HG02973 (cell line): ENCODE measurements around the gene ZNRF3.
"Not testable (repeated sequence)": the region's sequence is repeated elsewhere in the genome, so short reads cannot be mapped to it uniquely, and the experiment has no call there.

Experiments used
- ATAC-seq: cut with Tn5 transposase; IDR thresholded peaks from one replicate; pipeline ENCODE4 v1.9.1; 2021; ENCODE audit warnings: moderate library complexity; ENCODE audit not compliant: unreplicated experiment

The ZNRF3 gene

DNA sequence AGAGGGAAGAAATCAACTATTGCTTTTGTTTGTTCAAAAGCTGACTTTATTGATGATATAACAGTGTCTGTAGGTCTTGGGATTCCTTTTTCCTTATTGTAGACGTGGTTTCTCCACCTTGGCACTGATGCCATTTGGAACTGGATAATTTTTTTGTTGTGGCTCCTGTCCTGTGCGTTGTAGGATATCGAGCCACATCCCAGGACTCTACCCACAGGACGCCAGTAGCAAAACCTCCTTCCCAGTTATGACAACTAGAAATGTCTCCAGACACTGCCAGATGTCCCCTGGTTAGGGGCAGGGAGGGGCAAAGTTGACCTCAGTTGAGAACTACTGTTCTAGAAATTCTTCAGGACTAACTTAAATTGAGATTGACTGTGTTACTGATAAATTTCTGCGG lies 45.8 kb downstream of the ZNRF3 start:
- no peak for ATAC-seq

DNA sequence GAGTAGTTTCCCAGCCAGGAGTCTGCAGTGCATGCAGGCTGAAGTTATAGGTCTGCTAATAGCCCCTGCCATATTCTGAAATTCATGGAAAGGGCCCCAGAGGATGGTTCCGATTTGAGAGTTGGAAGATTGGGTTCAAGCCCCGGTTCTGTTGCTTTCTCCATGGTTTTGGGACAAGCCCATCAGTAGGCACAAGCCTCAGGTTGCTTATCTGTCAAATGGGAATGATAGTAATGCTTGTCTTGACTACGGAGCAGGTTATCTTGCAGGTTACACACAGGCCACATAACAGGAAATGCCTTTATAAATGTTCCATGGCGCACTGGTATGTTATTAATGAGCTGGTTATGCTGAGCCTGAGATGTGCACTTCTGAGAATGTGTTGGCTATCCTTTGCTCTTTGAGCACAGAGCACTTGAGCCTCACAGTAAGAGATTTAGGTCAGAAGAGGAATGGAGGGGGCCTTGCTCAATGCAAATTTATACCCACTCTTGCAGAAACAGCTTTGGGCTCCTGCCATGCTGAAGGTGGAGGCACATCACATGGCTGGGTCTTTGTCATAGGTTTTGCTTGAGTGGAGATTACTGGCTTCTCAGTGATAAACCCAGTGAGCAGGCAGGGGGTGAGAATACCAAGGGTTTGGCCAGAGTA lies 47.1 kb downstream of the ZNRF3 start:
- no peak for ATAC-seq

DNA sequence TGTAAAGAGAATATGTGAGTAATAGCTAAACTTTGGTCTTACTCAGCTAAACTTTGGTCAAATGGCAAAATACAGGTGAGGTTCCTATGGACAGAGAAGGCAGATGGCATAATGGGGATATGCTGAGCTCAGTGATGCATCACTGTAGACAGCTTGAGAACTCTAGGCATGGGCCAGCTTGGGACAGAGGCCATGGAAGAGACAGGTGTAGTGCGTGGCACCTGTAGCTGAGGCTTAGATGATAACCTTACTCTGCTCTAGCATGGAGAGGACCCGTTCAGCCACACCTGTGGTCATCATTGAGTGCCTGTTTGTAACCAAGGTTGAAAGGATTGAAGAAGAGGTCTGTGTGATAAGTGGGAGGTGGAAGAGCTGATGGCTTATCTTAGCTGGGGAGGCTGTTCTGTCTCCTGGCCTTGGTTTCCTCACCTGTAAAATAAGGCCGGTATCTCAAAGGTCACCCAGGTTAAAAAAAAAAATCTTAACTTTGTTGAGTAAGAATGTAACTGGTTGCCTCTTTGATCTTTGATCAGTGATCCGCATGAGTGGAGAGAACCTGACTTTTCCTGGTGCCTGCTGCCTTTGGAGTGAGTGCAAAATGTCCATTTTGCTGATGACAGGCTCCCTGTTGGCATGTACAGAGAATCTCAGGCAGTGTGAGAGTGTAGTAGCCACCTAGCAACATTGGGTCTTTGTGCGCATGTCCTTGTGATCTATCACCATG lies 48.6 kb downstream of the ZNRF3 start:
- ATAC-seq: no peak

DNA sequence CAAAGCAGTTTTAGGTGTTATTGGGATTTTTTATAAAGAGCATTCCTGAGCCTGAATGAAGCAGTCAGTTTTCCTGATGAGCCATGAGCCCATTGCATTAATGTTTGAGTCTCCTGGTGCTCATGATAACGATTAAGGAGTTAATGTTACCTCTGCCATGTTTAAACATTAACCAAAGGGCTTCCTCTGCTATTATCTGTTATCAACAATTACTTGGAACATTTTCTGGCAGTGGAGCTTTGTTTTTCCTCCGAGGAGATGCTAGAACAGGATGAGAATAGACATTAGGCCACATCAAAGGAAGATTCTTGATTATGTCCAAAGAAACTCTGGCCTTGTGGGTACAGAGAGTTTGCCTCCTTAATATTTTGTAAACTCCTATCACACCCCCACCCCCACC lies 49.9 kb downstream of the ZNRF3 start:
- ATAC-seq: no peak

DNA sequence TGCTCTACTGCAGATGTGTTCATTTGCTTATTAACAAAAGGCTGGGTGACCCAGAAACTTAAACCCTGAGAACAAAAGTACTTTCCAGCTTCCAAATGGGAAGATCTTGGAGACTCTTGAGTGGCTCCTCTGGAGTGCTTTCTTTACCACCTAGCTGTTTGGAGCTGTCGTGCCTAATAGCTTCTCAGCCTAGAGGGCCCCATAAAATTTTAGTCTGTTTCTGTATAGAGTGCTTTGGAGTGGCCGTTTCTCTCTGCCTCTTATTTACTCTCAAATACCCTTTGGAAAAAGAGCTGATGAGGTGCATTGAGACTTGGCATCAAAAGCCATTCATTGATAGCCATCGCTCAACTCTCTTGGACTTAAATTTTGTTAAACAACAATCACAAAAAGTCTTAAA lies 50.7 kb downstream of the ZNRF3 start:
- no peak for ATAC-seq

DNA sequence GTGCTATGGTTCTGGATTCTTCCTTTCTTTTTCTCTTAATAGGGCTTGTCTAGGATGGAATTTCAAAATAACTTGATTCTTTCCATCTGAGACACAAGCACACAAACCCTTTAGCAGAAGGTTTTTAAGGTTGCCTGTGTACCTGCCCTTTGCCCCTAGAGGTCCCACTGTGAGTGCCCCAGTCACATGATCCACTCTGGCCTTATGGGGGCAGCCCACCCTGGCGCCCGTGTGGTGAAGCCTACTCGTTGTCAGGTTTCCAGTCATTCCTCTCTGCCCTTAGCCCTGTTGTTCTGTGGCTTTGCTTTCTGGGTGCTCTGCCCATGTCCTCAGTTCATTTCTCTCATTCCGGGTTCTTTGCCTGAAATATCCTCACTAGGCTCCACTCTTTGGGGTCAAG lies 51.8 kb downstream of the ZNRF3 start:
- no peak for ATAC-seq

DNA sequence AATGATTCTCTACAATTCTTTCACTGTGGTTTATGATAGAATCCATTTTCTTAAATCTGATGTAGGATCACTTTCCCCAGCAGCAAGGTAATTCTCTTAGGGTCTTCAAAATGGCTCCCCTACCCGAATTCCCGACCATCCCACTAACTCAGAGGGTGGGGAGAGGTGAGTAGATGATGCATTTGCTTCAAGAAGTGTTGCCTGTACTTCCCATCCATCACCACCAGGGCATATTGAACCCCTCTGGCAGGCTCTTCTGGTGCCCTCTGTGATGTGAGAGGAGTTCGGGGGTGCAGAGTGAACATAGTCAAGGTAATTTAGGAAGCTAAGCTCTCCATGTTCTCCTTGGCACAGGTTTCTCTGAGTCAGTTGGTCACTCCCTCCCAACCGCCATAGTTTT lies 52.3 kb downstream of the ZNRF3 start:
- ATAC-seq: no peak

DNA sequence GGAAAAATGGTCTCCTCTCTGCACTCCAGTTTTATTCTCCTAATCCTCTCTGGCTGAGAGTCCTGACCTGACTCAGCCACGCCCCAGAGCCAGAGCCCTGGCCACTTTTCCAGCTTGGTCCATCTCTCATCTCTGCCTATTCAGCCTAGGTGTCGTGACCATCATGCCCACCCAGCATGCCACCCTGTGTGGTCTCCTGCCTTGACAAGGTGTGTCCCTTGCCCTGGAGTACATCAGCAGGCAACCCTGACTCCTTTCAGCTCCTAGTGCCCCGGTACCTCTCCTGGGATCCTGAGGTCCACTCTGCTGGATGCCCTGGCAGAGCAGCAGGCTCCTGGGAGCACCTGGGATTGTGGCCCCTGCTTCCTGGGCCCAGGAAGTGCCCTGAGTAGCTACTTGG lies 52.8 kb downstream of the ZNRF3 start:
- no peak for ATAC-seq

DNA sequence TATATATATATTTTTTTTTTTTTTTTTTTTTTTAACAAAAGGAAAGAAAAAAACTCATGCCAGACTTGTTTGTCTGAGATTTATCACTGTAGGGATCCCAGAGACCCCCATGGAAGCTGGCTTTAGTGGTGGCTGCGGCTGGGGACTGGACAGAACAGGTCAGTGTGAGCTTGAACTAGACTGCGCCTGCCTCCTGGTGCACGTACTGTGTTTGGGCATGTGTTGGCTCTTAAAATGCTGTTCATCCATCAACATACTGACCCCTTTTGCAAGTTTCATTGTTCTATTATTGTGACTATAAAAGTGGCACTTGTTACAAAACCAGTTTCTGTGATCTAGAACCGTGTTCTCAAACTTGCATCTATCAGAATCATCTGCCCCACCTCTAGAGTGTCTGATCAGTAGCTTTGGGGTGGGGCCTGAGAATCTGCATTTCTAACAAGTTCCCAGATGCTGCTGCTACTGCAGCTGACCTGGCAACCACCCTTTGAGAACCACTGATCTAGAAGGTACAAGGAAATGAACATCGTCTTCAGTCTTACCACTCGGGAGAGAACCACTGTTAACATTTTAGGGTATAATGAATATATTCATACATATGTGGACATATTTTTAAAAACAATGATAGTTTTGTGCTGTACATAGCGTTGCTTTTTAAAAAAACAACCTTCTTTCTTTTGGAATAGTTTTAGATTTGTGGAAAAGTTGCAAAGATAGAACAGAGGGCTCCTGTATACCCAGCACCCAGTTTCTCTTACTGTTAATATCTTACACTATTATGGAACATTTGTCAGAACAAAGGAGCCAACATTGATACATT lies 54.0 kb downstream of the ZNRF3 start:
- ATAC-seq: no peak

DNA sequence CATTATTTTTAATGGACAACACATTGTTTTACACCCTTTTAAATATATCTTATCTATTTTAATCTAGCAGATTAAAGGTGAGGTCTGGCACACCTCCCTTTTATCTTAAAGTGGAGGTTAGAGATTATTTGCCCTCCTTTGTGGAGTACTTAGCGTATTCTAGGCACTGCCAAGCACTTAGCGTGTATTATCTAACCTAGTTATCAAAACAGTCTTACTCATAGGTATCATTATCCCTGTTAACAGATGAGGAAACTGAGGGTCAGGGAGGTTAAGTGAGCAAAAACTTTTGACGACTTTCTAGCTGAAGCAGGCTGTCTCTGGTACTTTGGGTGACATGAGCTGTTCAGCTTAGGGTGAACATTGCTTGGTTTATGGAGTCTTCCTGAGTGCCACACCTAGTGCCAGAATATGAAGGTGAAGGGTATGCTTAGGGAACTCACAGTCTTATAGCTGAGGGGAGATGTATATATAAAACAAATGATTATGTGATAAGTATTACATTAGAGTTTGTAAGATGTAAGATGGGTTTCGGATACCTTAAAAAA lies 55.0 kb downstream of the ZNRF3 start:
- ATAC-seq: no peak

DNA sequence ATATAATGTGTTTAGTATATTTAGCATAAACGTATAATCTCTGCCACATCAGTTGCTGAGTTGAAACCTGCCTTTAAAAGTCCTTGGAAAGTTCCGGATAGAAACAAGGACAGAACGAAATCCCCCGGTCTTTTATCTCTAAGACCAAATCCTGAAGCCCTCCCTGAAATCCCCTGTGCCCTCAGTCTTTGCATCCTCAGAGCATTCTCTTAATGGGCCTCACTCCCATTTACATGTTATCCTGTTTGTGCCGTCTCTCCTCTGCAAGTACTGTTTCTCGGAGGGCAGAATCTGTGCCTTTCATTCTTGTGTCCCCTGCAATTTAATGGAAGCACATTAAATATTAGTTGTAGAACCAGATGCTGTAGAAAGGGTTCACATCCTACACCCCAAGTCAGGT lies 56.0 kb downstream of the ZNRF3 start:
- no peak for ATAC-seq

DNA sequence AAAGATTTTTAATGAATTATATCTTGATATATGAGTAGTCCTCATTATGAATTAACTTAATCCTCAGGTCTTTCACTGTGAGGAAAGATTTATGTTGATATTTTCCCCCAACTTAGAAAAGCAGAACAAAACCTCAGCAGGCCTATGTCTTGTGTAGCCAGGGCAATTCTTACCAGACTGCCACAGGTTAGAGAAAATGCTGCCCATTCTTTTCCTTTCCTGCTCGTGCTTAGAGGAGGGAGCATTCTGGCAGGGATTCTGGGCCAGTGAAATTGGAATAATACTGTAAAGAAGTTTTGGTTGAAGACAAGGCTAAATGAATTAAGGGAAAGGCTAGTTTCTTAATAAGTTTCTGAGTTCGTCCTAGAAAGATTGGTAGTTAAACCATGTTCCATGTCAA lies 56.6 kb downstream of the ZNRF3 start:
- ATAC-seq: no peak

DNA sequence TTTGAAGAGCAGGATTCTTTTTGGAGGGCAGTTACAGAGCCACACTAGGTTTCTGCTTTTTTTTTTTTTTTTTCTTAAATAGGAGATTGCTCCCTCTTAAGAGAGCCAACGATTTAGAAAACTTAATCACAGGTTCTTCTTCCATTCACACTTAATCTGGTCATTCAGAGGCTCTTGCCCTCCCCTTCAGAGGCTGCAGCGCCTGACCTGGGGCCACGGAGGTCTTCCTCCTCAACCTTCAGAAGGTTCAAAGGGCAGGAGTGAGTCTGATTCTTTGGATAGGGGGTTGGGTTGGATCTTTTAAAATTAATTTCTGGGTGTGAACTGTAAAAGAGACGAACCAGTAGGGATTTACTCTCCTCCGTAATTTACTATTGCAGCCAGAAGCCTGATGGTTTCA lies 57.1 kb downstream of the ZNRF3 start:
- no peak for ATAC-seq

DNA sequence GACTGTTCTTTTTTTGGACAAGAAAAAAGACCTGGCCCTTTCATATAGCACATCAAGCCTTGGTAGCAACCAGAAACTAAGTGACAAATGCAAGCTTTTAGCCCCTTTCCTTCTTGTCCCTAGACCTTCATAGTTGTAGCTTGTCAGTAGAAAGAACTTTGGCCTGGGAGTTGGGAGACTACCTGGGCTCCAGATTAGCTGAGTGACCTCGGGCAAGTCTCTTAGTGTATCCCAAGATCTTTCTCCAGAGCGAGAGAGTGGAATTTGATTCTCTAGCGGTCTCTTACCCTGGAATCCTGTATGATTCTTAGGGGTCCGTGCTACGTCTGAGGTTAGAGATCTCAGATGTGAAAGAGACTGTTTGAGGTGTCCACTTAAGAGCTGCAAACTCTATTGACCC lies 59.0 kb downstream of the ZNRF3 start:
- no peak for ATAC-seq

DNA sequence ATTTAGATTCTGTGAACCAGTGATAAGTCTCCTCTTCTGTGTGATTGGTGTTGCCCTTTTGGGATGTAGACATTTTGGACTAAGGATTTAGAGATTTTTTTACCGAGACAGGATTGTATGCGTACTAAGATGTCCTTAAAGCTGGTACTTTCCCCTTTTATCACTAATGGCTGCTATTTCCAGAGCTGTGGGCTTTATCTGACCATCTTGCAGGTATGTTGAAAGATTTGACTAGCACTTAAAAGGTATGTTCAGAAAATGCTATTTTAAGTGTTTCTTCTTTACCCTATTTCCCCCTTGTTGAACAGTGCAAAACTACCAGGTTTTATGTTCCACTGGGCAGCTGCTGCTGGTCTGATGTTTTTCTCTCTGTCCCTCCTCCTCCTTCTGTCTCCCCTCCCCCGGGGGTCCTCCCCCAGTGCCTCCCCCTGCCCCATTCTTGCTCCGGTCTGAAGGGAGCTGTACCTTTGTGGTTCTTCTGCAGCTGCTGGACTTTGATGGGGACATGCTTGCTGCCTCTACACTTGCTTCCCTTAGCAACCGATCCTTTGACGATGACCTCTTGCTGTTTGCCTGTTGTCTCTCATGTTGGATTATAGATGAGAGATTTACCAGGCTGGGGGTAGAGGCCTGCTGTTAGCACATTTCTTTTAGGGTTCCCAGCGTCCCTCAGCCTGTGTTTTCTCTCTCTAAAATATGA lies 59.6 kb downstream of the ZNRF3 start:
- ATAC-seq: no peak

DNA sequence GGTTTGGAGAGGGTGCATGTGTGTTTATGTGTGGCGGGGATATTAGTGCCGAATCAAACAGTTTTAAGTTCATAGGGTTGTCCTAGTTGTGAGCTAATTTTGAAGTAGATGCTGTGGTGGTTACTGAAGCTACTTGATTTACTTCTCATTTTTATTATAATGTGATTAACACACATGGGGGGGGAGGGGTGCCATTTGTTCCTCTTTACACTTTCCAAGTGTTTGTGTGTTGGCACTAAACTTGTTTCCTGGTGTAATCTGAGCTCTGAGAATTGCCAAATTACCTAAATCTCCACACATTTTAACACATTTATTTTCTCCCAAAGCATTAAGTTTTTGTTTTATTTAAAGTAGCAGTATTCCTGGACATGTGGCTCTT lies 60.1 kb downstream of the ZNRF3 start:
- no peak for ATAC-seq

DNA sequence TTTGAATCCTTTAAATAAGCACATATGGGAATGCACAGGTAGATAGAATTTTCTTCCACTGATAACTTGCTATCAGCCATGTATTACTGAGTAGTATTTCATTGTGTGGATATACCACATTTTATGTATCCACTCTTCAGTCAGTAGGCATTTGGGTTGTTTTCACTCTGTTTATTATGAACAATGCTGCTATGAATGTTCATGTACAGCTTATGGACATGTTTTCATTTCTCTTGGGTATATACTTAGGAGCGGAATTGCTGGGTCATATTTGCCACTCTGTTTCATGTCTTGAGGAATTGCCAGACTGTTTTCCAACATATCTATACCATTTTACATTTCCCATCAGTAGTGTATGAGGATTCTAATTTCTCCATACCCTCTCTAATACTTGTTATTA lies 63.8 kb downstream of the ZNRF3 start:
- ATAC-seq: no peak

DNA sequence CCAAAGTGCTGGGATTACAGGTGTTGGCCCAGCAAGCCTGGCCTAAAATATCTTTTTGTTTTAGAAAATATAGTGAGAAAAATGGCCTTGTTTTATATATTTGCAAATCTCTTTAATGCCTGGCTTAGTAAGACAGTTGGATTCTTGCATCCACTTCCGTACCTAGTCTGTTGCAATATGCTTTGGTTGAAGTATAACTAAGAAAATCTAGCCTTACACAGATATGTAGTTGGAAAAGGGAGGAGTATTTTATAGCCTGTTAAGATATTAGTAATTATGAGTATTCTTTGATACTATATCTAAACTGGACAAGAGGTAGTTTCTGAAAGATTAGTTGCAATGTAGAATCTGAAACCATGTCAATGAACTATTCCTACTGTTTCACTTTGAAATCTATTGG lies 65.1 kb downstream of the ZNRF3 start:
- no peak for ATAC-seq

DNA sequence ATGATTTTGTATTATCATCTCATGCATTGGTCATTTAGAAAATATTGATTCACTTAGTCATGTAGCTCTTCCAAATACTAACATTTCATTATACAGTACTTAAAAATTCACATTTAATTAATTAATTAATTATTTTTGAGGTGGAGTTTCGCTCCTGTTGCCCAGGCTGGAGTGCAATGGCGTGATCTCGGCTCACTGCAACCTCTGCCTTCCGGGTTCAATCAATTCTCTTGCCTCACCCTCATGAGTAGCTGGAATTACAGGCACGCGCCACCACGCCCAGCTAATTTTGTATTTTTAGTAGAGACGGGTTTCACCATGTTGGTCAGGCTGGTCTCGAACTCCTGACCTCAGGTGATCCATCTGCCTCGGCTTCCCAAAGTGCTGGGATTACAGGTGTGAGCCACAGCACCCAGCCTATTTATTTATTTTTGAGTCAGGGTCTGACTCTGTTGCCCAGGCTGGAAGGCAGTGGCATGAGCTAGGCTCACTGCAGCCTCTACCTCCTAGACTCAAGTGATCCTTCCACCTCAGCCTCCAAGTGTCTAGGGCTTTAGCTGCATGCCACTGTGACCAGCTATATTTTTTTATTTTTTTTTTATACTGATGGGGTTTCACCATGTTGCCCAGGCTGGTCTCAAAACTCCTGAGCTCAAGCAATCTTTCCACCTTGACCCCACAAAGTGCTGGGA lies 65.6 kb downstream of the ZNRF3 start:
- not testable (repeated sequence) for ATAC-seq

DNA sequence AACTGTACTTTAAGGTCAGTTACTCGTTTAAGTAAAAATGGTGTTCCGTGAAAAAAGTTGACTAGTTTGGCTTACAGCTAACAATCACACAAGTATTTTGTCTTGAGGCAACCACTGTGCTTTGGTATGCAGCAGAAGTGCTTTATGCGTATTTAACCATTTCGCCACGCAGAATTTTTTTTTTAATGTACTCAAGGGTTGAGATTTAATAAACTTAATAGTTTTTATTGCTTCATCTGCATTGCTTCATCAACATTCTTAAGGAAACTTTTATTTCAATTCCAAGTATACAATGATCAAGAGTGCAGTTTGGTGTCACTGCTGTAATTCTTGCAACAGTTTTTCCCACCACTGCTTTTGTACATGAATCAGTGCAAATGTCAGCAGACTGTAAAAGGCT lies 66.4 kb downstream of the ZNRF3 start:
- ATAC-seq: no peak
